ENCODE results near the gene PPP2CA. TPM values are rescaled to one million over a fixed set of nuclear protein-coding genes. Genes with fewer than 3 reads are reported as not detected.

Gene PPP2CA
- total and polyA plus RNA-seq, 9 of the 15 experiments (the other 6 are each of a cell fraction or from before 2014, with no cell fraction given): 23.0 to 257 (median 109) TPM

DNA sequence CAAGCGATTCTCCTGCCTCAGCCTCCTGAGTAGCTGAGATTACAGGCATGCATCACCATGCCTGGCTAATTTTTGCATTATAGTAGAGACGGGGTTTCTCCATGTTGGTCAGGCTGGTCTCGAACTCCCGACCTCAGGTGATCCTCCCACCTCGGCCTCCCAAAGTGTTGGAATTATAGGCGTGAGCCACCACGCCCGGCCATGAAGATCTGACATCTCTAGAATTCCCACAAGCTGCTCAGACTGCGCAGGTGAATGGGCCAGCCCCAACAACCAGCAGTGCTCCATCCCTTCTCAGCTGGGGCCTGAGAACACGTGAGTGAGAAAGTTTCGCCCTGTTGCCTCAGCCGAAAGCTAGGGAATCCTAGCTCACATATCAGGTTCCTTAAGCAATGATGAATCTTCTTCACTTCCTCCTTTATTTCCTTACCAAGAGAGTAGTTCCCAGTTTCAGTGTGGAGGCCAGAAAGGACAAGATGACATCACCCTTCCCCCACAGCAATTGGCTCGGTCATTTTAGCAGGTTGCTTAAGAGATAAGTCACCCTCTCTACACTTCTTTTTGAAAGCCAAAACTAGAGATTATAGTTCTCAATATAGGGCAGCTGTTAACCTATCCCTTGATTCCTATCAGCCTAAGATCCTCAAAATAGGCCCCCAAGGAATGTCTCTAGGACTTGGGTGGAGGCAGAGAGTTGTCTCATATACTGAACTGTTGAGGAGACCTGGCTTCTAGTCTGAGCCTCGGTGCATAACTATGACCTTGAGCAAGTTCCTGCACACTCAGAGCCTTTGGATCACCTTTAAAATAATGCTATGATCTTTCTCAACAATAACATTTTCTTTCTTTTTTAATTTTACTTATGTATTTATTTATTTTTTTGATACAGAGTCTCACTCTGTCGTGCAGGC is 23.9 kb upstream of the PPP2CA start (continued):
- TF ChIP-seq ZBTB5 (IDR thresholded peaks at IDR 0.05) (no peak), NFXL1 (CRISPR knock-in tag; IDR thresholded peaks at IDR 0.05) (peak; percentile 66; the same call in 1 of the 2 replicates), ARID4B (CRISPR knock-in tag; IDR thresholded peaks at IDR 0.05) (no peak), SETDB1 (IDR thresholded peaks at IDR 0.05; ENCODE audit: low read length) (no peak), PRPF4 (IDR thresholded peaks at IDR 0.05; ENCODE audit: insufficient read depth, low read depth, low read length, poor library complexity, severe bottlenecking) (no peak), ZNF124 (CRISPR knock-in tag; IDR thresholded peaks at IDR 0.05) (no peak), NFE2L1 (tag; IDR thresholded peaks at IDR 0.05; ENCODE audit: borderline replicate concordance, low read depth) (no peak), TBP (optimal IDR thresholded peaks at IDR 0.05; ENCODE audit: low read depth, low read length) (no peak), SMARCC2 (IDR thresholded peaks at IDR 0.05; ENCODE audit: low read depth) (no peak), ZNF3 (CRISPR knock-in tag; IDR thresholded peaks at IDR 0.05) (no peak), RERE (CRISPR knock-in tag; IDR thresholded peaks at IDR 0.05; ENCODE audit: borderline replicate concordance) (no peak), CREB3L1 (IDR thresholded peaks at IDR 0.05; ENCODE audit: borderline replicate concordance, low read depth) (no peak)

Measured in K562 (cell line).